SU-DHL-6 (cell line): ENCODE results near the gene PPP1R13L.

Experiments
- H2AFZ ChIP-seq: fragments of 200-600 bp; sonication (generic); 2 replicates; pipeline ENCODE4 v1.6.1; 2014; ENCODE audit warnings: low read depth, mild to moderate bottlenecking, moderate library complexity, mixed read lengths, antibody characterized with exemption, low read length; ENCODE audit not compliant: severe bottlenecking
- H3F3A ChIP-seq: fragments of 200-600 bp; shearing (Covaris generic); 2 replicates; pipeline ENCODE4 v1.6.0; 2016; ENCODE audit warnings: antibody characterized with exemption, mild to moderate bottlenecking; ENCODE audit not compliant: insufficient read depth
- H3K27ac ChIP-seq: fragments of 200-600 bp; sonication (generic); 2 replicates; pipeline ENCODE4 v1.5.1; 2016; ENCODE audit warnings: low read depth, mild to moderate bottlenecking, low read length, moderate library complexity, mixed read lengths
- H3K27me3 ChIP-seq: fragments of 200-600 bp; sonication (generic), shearing (Covaris generic); 2 replicates; pipeline ENCODE4 v1.6.0; 2014; ENCODE audit warnings: mild to moderate bottlenecking, low read length
- H3K36me3 ChIP-seq: fragments of 200-600 bp; sonication (generic); 2 replicates; pipeline ENCODE4 v1.6.1; 2014; ENCODE audit warnings: mild to moderate bottlenecking, low read length, mixed read lengths
- H3K4me2 ChIP-seq: fragments of 300-600, 200-600 bp; shearing (Covaris generic), sonication (generic); 2 replicates; pipeline ENCODE4 v1.6.0; 2014; ENCODE audit warnings: low read length, low read depth, mild to moderate bottlenecking; ENCODE audit not compliant: poor library complexity, severe bottlenecking
- H3K4me3 ChIP-seq: fragments of 200-600 bp; sonication (generic); 2 replicates; pipeline ENCODE4 v1.5.1; 2014; ENCODE audit warnings: antibody characterized with exemption, low read length, mild to moderate bottlenecking, mixed read lengths; ENCODE audit not compliant: insufficient read depth, poor library complexity, severe bottlenecking
- H3K79me2 ChIP-seq: fragments of 200-600 bp; sonication (generic); 2 replicates; pipeline ENCODE4 v1.6.1; 2014; ENCODE audit warnings: mild to moderate bottlenecking, low read length, moderate library complexity; ENCODE audit not compliant: insufficient read depth
- H3K9ac ChIP-seq: fragments of 200-600 bp; sonication (generic); 2 replicates; pipeline ENCODE4 v1.7.0; 2014; ENCODE audit warnings: mild to moderate bottlenecking, low read length
- H3K9me2 ChIP-seq: fragments of 200-600 bp; sonication (generic); replicated peaks from 2 replicates; pipeline ENCODE4 v1.6.1; 2014; ENCODE audit warnings: low read length; ENCODE audit not compliant: insufficient read depth
- H3K9me3 ChIP-seq: fragments of 200-600 bp; sonication (generic); 2 replicates; pipeline ENCODE4 v1.6.1; 2014; ENCODE audit warnings: low read length, mixed read lengths; ENCODE audit not compliant: insufficient read depth
- H4K20me1 ChIP-seq: fragments of 200-600 bp; sonication (generic); 2 replicates; pipeline ENCODE4 v1.6.1; 2014; ENCODE audit warnings: low read depth, mild to moderate bottlenecking, antibody characterized with exemption, low read length, moderate library complexity, mixed read lengths
- EZH2phosphoT487 ChIP-seq: fragments of 200-600 bp; sonication (generic), shearing (Covaris generic); conservative IDR thresholded peaks from 2 replicates; pipeline ENCODE4 v1.6.1; 2018; ENCODE audit warnings: mild to moderate bottlenecking, antibody characterized with exemption, low read length, moderate library complexity, mixed read lengths
- TF ChIP-seq, protein P1 (sequence below): fragments of 200-600 bp; sonication (generic); IDR thresholded peaks from one replicate; pipeline ENCODE4 v1.5.1; 2017; ENCODE audit warnings: antibody characterized with exemption, mild to moderate bottlenecking, low read length, moderate library complexity; ENCODE audit not compliant: insufficient read depth, poor library complexity, severe bottlenecking

PPP1R13L gene

DNA sequence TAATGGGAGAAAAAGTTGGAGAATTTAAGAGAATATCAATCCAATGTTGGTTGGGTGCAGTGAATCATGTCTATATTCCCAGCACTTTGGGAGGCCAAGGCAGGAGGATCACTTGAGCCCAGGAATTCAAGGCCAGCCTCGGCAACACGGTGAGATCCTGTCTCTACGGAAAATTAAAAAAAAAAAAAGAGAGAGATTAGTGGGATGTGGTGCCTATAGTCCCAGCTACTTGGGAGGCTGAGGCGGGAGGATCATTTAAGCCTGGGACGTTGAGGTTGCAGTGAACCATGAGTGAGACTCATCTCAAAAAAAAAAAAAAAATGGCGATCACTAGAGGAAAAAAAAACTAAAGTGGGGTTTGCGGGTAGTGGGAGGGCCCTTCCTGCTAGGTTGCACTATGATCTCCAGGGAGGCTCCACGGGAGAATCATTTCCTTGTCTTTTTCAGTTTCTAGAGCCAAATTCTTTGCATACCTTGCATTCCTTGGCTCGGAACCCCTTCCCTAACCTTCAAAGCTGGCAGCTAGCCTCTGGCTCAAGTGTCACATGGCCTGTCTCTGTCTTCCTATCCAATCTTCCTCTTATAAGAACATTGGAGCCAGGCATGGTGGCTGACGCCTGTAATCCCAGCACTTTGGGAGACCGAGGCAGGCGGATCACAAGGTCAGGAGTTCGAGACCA is 28.7 kb downstream of the PPP1R13L start:
- Histone ChIP-seq H3K4me3 (no peak overlapping the region), H3K9me3 (no peaks in the 10 kb centered on the region), H3K36me3 (no peaks in the 10 kb centered on the region), H3K9ac (no peak overlapping the region), H3K9me2 (no peaks in the 10 kb centered on the region), H3K27ac (no peak overlapping the region), H2AFZ (no peak overlapping the region), H3K4me2 (no peak overlapping the region), H3F3A (no peaks in the 10 kb centered on the region), H4K20me1 (no peaks in the 10 kb centered on the region), H3K79me2 (no peaks in the 10 kb centered on the region), H3K27me3 (no peaks in the 10 kb centered on the region)
- TF ChIP-seq EZH2phosphoT487: no peak
- TF ChIP-seq, protein P1, sequence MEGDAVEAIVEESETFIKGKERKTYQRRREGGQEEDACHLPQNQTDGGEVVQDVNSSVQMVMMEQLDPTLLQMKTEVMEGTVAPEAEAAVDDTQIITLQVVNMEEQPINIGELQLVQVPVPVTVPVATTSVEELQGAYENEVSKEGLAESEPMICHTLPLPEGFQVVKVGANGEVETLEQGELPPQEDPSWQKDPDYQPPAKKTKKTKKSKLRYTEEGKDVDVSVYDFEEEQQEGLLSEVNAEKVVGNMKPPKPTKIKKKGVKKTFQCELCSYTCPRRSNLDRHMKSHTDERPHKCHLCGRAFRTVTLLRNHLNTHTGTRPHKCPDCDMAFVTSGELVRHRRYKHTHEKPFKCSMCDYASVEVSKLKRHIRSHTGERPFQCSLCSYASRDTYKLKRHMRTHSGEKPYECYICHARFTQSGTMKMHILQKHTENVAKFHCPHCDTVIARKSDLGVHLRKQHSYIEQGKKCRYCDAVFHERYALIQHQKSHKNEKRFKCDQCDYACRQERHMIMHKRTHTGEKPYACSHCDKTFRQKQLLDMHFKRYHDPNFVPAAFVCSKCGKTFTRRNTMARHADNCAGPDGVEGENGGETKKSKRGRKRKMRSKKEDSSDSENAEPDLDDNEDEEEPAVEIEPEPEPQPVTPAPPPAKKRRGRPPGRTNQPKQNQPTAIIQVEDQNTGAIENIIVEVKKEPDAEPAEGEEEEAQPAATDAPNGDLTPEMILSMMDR: no peak

DNA sequence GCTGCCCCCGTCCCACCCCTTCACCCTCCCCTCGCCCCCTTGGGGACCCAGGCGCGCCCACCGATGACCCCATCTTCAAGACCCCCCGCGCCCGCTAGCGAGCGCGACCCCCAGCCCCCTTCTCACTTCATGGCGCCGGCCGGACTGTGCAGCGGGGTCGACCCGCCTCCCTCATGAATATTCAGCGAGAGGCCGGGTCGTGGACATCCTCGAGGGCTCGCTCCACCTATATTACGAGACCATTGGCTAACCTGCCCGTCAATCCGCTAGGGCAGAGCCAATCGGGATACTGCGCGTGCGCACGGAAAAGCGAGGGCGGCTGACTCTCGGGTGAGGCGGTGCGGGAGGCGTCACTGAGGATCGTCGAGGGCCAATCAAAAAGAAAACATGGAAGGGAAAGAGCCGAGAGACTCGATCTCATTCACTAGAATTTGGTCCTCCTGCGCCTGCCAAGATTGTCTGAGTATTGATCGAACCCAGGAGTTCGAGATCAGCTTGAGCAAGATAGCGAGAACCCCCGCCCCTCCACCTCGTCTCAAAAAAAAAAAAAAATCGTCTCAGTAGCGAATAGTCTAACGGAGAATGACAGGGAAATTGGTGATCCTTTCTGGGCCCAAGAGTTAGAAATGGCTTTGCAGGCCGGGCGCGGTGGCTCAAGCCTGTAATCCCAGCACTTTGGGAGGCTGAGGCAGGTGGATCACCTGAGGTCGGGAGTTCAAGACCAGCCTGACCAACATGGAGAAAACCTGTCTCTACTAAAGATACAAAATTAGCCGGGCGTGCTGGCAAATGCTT is 34.3 kb downstream of the PPP1R13L start, which contains the start of gene ERCC2:
ERCC2 (minus strand) TSS at position 164 of the 795 bp plus-strand sequence; CDS start at position 131, 33 bp downstream.
- Histone ChIP-seq H3K79me2 (no peaks in the 10 kb centered on the region), H3K9me3 (no peaks in the 10 kb centered on the region), H3F3A (no peaks in the 10 kb centered on the region), H3K4me2 (peak within 1 kb of the TSS; percentile 94), H3K27me3 (no peaks in the 10 kb centered on the region), H3K36me3 (no peaks in the 10 kb centered on the region), H3K9me2 (no peaks in the 10 kb centered on the region), H3K27ac (no peak within 1 kb of the TSS), H2AFZ (peak within 1 kb of the TSS; percentile 82), H3K9ac (peak within 1 kb of the TSS; percentile 67), H4K20me1 (no peaks in the 10 kb centered on the region), H3K4me3 (peak within 1 kb of the TSS; percentile 65)
- no peak for TF ChIP-seq EZH2phosphoT487
- TF ChIP-seq, protein P1: no peak

DNA sequence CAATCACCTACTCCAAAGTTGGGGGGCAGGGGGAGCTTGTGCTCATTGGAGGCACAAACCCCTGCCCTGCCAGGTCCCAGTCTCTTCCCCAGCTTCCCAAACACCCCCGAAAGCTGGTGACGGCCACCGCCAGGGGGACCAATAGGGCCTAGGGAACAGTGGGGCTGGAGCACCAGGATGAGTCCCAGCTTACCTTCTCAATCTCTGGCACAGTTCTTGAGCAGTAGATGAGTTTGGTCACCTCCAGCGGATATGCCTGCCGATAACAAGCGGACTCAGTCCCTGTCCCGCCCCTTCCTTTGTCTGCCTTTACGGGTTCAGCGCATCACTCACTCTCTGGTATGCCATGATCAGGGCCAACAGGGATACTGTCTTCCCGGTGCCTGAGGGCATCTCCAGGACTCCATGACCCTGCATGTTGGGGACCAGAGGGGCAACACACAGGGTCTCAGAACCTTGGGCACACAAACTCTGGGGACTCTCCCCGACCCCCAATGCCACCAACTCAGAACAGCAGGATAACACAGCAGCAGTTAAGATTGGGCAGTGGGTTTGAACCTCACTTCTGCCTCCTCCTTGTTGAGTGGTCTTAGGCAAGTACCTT is 36.0 kb downstream of the PPP1R13L start:
- Histone ChIP-seq H3K27ac (no peak overlapping the region), H2AFZ (no peak overlapping the region), H3K9me2 (no peaks in the 10 kb centered on the region), H3K27me3 (no peaks in the 10 kb centered on the region), H3K36me3 (no peaks in the 10 kb centered on the region), H3K4me3 (no peak overlapping the region), H4K20me1 (no peaks in the 10 kb centered on the region), H3K9ac (no peak overlapping the region), H3K79me2 (no peaks in the 10 kb centered on the region), H3F3A (no peaks in the 10 kb centered on the region), H3K9me3 (no peaks in the 10 kb centered on the region), H3K4me2 (peak overlapping the region; percentile 94)
- TF ChIP-seq, protein P1: no peak
- TF ChIP-seq EZH2phosphoT487: no peak
